Pancreas (tissue), 10 donors: Measurements from ENCODE around the gene SESTD1. TPM values are rescaled to one million over a fixed set of nuclear protein-coding genes. Genes with fewer than 3 reads are reported as not detected.

Experiments used
- ATAC-seq, 4 donors: fragments of 200-7000 bp; cut with Tn5 transposase; one replicate each; pipeline versions ENCODE4 v1.8.0 to v1.9.1; 2020; ENCODE audit warnings: mild to moderate bottlenecking in 4 of 4, moderate library complexity in 4 of 4
- DNase-seq, 6 donors: peaks; one replicate each; pipeline ENCODE4 v3.0.0-alpha.2; 2020
- FAIRE-seq: peaks from 2 replicates; lab custom pipeline; 2012; peaks lifted over from hg19 to GRCh38; lab: Jason Lieb, UNC
- H3K27ac ChIP-seq, 4 donors: fragments of 200-600 bp; sonication (generic); 1 replicate in 3 of 4; 2 replicates in 1 of 4; pipeline versions ENCODE4 v1.5.0 to v1.8.0; 2020
- H3K27me3 ChIP-seq, 4 donors: fragments of 200-600 bp; one replicate each; pipeline ENCODE4 v1.8.0; 2021
- H3K36me3 ChIP-seq, 3 donors: fragments of 200-600 bp; sonication (generic) in 1 of 3; one replicate each; pipeline versions ENCODE4 v1.5.0 to v1.8.0; 2020 to 2021
- H3K4me1 ChIP-seq, 3 donors: fragments of 200-600 bp; one replicate each; pipeline ENCODE4 v1.8.0; 2021
- H3K4me3 ChIP-seq, 4 donors: fragments of 200-600 bp; sonication (generic) in 2 of 4; one replicate each; pipeline versions ENCODE4 v1.5.0 to v1.8.0; 2020 to 2021
- H3K9me3 ChIP-seq, 4 donors: fragments of 200-600 bp; one replicate each; pipeline ENCODE4 v1.8.0; 2021
- WGBS, 2 donors: extraction: QIAGEN DNeasy Blood & Tissue Kit; methylation state at CpG; one replicate each; pipeline ENCODE4 v1.1.7; 2013; 5-methylcytosine and 5-hydroxymethylcytosine counted together
- intact Hi-C, 3 donors: fragments of 100-400 bp; cut with DNase I; formaldehyde crosslinking; loops; one replicate each; pipeline versions ENCODE4 v1.11.1 to v1.14.2; 2022
- polyA plus RNA-seq, 2 donors: library from polyadenylated mRNA; stranded (reverse); fragments of 200-250 nt; gene quantifications; one replicate each; pipeline ENCODE4 v1.2.3, GENCODE V29; 2013
- total RNA-seq, 6 donors: library from RNA; stranded (reverse); fragmentation: NEBNext Ultra II Directional in 4 of 6; extraction: Animal tissue kit (Norgen Biotek cat#: 25700) in 4 of 6; gene quantifications; one replicate each; pipeline versions ENCODE4 v1.2.1 to v1.2.4, GENCODE V29; 2021 to 2023
- TF ChIP-seq, protein P1 (sequence below), 4 donors: fragments of 200-600 bp; sonication (generic) in 3 of 4; IDR thresholded peaks; one replicate each; pipeline versions ENCODE4 v1.5.0 to v1.8.0; 2021; ENCODE audit warnings: antibody characterized with exemption in 4 of 4
- donor health status: healthy with polysubstance abuse.
- donor health status: DM: no; HTN: no; CAD: no; lungs with moderate emphysema.
- donor health status: DM: no; HTN: no; CAD: no.
- donor health status: control.
- donor health status: control.
- donor health status: Bipolar disorder and iron deficiency.
- donor health status: DM: yes; HTN: yes; CAD: no.
- donor health status: DM: no; HTN: no; CAD: no.
- donor health status: DM: no; HTN: no; CAD: no.
- donor health status: DM: yes; HTN: yes; CAD: no.

The SESTD1 gene
- total and polyA plus RNA-seq, 8 donors = 4.0 to 37.0 (median 14.2) TPM

GRCh38 chr2:179233626-179234430 lies 30.8 kb downstream of the SESTD1 start:
- H3K4me1 ChIP-seq = peaks cover 0 to 13% (median 6%) of the 10 kb centered on the region in 3 donors
- no peaks in the 10 kb centered on the region for H3K36me3 ChIP-seq
- no peak for ATAC-seq
- H3K27me3 ChIP-seq = no peaks in the 10 kb centered on the region
- FAIRE-seq = no peak
- peaks cover 0 to 3% (median 0%) of the 10 kb centered on the region in 4 donors for H3K9me3 ChIP-seq
- intact Hi-C loops = no loop called here
- no peak overlapping the region for H3K4me3 ChIP-seq
- TF ChIP-seq, protein P1, sequence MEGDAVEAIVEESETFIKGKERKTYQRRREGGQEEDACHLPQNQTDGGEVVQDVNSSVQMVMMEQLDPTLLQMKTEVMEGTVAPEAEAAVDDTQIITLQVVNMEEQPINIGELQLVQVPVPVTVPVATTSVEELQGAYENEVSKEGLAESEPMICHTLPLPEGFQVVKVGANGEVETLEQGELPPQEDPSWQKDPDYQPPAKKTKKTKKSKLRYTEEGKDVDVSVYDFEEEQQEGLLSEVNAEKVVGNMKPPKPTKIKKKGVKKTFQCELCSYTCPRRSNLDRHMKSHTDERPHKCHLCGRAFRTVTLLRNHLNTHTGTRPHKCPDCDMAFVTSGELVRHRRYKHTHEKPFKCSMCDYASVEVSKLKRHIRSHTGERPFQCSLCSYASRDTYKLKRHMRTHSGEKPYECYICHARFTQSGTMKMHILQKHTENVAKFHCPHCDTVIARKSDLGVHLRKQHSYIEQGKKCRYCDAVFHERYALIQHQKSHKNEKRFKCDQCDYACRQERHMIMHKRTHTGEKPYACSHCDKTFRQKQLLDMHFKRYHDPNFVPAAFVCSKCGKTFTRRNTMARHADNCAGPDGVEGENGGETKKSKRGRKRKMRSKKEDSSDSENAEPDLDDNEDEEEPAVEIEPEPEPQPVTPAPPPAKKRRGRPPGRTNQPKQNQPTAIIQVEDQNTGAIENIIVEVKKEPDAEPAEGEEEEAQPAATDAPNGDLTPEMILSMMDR (IDR thresholded peaks at IDR 0.05) = no peak
- 94 to 96% methylated on average over 4 of the region's 4 CpGs for WGBS, 2 donors
- no peak for DNase-seq
- no peak overlapping the region for H3K27ac ChIP-seq

GRCh38 chr2:179233083-179233490 lies 31.5 kb downstream of the SESTD1 start:
- WGBS, 2 donors = 93 to 95% methylated on average over 5 of the region's 5 CpGs
- H3K4me1 ChIP-seq = peaks cover 0 to 5% (median 0%) of the 10 kb centered on the region in 3 donors
- TF ChIP-seq, protein P1 (IDR thresholded peaks at IDR 0.05) = no peak
- DNase-seq = no peak
- FAIRE-seq = no peak
- no peaks in the 10 kb centered on the region for H3K36me3 ChIP-seq
- no peak overlapping the region for H3K27ac ChIP-seq
- peaks cover 0 to 3% (median 0%) of the 10 kb centered on the region in 4 donors for H3K9me3 ChIP-seq
- H3K27me3 ChIP-seq = no peaks in the 10 kb centered on the region
- intact Hi-C loops = no loop called here
- no peak overlapping the region for H3K4me3 ChIP-seq
- ATAC-seq = no peak

DNA sequence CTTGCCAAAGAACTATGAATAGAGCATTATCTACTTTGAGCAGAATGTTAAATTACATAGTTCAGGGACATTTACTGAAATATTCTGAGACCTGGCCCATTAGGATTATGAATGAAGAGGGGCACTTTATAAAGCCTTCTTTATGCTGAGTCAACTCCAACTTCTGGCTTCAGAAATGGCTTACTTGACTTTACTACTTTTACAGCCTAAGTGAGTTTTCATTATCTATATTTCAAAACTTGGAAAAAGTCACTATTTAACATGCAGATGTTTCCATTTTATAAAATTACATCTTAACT lies 37.7 kb downstream of the SESTD1 start:
- Histone ChIP-seq H3K36me3 (no peaks in the 10 kb centered on the region), H3K27ac (peak overlapping the region in 2 of 4 donors; percentile 32 to 34), H3K9me3 (peaks cover 0 to 2% (median 0%) of the 10 kb centered on the region in 4 donors), H3K4me3 (no peak overlapping the region), H3K27me3 (no peaks in the 10 kb centered on the region), H3K4me1 (peaks cover 0 to 20% (median 16%) of the 10 kb centered on the region in 3 donors)
- no peak for FAIRE-seq
- DNase-seq = no peak
- ATAC-seq = peak in 1 of 4 donors; percentile 24
- intact Hi-C loops = loop anchor here in 1 of 3 donors (10.0 kb wide), 1 partner anchor 118 kb away; no protein-coding TSS in a partner anchor
- TF ChIP-seq, protein P1 (IDR thresholded peaks at IDR 0.05) = no peak

DNA sequence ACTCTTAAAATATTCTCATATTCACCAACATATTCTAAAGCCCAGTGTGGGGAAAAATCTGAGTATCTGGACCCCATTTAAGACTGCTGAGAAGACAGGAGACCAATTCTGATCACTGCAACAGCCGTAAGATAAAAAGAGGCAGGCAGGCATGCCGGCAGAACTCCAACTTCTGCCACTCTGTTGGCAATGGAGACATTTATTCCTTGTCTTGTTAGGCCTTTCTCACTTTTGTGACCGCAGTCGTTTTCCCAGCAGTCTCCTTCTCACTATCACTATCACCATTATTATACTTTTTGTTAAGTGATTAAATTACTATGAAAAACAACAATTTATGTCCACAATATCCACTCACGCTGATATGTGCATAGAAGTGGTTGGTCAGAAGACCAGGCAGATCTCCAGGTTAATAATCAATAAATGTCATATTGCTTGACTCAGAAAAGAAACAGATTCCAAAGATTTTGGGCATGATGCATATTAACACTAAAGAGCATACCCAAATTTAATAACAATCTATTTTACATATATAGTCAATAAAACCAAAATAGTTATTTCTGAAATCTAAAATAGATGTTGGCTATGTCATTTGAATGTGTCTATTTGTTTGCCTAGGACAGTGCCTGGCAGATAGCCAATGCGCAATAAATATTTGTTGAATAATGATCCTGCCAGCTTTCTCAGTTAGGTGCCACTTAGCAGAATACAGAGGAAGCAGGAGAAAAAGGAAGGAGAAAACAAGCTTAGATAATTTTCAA lies 38.2 kb downstream of the SESTD1 start:
- TF ChIP-seq, protein P1 (IDR thresholded peaks at IDR 0.05) = no peak
- peaks cover 0 to 20% (median 16%) of the 10 kb centered on the region in 3 donors for H3K4me1 ChIP-seq
- DNase-seq (peak in 4 of 6 donors; percentile 20 to 43 (median 34)), FAIRE-seq (peak; percentile 29), ATAC-seq (peak; percentile 74 to 80 (median 79))
- no peaks in the 10 kb centered on the region for H3K9me3 ChIP-seq
- no peaks in the 10 kb centered on the region for H3K36me3 ChIP-seq
- intact Hi-C loops = loop anchor here in 1 of 3 donors (10.0 kb wide), 1 partner anchor 118 kb away; no protein-coding TSS in a partner anchor
- WGBS, 2 donors = 13% methylated on average over 6 of the region's 6 CpGs
- no peak overlapping the region for H3K4me3 ChIP-seq
- no peaks in the 10 kb centered on the region for H3K27me3 ChIP-seq
- peak overlapping the region in 2 of 4 donors; percentile 32 to 34 for H3K27ac ChIP-seq
